NCI-H446 (cell line): ENCODE measurements around the gene ARHGEF10L.
A peak's percentile ranks its signal among the peaks of the same experiment; 100 is the strongest.

ENCODE experiments used
- DNase-seq, 2 experiments: peaks; one replicate each; lab custom pipeline; 2025; lab: John Stamatoyannopoulos, UW

Gene ARHGEF10L

GRCh38 chr1:17632541-17633184 is 93.2 kb downstream of the ARHGEF10L start:
- no peak for DNase-seq

DNA sequence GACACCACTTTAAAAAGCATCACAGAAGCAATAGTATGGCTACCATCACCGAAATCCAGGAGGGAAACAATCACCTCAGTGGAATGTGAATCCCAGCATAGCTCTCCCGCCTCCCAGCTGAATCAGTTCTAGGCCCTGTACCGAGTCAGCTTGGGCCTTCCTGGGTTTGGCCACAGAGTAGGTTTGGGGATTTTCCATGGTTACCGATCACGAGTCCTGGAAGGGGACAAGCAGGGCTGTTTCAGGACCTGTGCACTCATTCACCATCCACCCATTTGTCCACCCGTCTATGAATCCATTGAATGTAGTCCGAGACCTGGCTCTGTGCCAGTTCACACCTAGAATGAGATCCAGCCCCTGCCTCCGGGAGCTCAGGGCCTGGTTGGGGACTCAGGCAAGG is 94.2 kb downstream of the ARHGEF10L start:
- no peak for DNase-seq

- DNase-seq = no peak
These were observed 95.8 kb downstream of the ARHGEF10L start for GRCh38 chr1:17635276-17635675.

GRCh38 chr1:17635811-17636210 is 96.3 kb downstream of the ARHGEF10L start:
- DNase-seq = no peak

GRCh38 chr1:17636612-17637011 is 97.1 kb downstream of the ARHGEF10L start:
- no peak for DNase-seq

- DNase-seq = no peak
These were observed 97.6 kb downstream of the ARHGEF10L start for GRCh38 chr1:17637055-17637454.

- DNase-seq = no peak
These were observed 100.3 kb downstream of the ARHGEF10L start for GRCh38 chr1:17639703-17640340.

DNA sequence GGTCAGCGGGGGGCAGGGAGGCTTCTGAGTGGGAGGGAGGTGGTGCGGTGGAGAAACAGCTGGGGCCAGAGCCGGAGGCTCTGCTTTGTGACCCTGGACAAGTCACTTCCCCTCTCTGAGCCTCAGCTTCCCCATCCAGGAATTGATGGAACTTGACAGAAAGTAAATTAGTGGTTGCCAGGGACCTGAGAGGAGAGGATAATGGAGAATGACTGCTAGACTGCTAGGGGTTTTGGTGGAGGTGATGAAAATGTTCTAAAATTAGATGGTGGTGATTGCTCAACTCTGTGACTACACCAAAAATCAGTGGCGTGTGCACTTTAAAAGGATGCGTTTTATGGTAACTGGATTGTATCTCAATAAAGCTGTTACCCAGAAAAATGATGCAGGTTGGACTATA is 100.9 kb downstream of the ARHGEF10L start:
- no peak for DNase-seq

- no peak for DNase-seq
These were observed 101.5 kb downstream of the ARHGEF10L start for GRCh38 chr1:17640975-17641374.

DNA sequence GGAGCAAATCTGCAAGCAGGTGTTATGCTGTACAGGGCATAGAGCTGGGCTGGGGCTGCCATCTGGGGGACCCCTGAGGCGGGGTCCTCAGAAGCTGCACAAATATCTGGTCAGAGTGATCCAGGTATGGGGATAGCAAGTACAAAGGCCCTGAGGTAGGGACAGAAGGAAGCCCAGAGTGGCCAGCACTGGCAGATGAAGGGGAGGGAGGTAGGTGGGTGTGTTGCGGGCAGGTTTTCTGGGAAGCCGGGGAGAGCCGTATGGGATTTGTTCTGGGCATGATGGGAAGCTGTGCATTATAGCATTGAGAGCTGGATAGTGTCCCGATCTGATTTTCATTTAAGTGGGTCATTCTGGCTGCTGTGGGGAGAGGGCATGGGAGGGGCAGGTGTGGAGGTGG is 102.7 kb downstream of the ARHGEF10L start:
- no peak for DNase-seq

GRCh38 chr1:17642943-17643342 is 103.4 kb downstream of the ARHGEF10L start:
- no peak for DNase-seq

GRCh38 chr1:17643861-17644703 is 104.6 kb downstream of the ARHGEF10L start:
- no peak for DNase-seq

DNA sequence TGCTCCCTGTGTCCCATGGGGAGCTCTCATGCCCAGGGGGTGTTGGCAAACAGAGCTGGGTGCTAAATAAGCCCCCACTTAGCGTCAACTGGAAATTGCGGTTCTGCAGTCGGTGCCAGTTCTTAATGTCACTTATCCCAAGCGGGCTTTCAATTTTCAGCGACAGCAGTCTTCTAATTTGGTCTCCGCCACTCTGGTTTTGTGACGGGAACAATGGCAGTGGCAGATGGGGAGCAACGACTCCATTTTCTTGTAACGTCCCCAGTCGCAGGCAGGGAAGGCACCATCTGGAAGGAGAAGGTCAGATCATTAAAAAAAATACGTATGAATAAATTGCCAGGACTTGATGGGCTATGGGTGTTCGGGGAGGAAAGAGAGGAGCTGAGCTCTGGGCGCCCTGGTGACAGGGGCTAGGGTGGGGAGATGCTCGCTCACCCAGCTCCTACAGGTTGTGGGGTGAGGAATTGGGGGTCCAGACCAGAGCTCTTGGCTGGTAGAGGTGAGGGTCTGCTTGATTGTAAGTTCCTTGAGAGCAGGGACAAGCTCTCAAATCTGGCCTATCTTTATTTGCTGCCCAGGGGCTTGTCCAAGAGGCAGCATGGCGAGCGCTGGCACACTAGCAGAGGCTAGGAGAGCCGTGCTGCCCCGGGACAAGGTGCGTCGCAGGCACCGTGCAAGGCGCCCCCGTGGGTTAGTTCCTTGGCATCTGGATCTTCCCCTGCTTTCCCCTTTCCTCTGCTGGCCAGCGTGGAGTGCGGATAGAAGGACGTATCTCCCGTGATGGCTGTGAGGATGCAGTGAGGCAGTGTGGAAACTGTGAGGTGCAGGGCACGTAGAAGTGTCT is 105.8 kb downstream of the ARHGEF10L start:
- DNase-seq = peak in 1 of 2 experiments; percentile 8

GRCh38 chr1:17646444-17647280 is 107.2 kb downstream of the ARHGEF10L start:
- DNase-seq = no peak

GRCh38 chr1:17648457-17649145 is 109.1 kb downstream of the ARHGEF10L start:
- no peak for DNase-seq

- no peak for DNase-seq
These were observed 110.0 kb downstream of the ARHGEF10L start for GRCh38 chr1:17649371-17650106.

DNA sequence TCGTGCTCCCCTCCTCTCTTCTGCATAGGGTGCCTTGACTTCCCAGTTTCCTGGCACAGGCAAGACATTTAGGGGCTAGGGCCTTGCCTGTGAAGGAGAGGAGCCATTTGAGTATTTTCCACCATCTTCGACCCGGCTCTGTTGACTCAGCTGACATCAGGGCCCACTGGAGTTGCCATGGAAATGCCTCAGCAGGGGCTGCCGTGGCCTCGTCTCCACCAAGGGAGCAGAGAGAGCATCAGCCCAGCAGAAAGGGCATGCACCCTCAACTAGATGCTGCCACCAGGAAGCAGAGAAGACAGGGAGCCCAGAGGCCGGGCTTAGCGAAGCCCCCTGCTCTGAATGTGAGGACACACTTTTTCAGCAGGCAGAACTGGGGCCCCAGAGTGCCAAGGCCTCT is 113.8 kb downstream of the ARHGEF10L start:
- no peak for DNase-seq

DNA sequence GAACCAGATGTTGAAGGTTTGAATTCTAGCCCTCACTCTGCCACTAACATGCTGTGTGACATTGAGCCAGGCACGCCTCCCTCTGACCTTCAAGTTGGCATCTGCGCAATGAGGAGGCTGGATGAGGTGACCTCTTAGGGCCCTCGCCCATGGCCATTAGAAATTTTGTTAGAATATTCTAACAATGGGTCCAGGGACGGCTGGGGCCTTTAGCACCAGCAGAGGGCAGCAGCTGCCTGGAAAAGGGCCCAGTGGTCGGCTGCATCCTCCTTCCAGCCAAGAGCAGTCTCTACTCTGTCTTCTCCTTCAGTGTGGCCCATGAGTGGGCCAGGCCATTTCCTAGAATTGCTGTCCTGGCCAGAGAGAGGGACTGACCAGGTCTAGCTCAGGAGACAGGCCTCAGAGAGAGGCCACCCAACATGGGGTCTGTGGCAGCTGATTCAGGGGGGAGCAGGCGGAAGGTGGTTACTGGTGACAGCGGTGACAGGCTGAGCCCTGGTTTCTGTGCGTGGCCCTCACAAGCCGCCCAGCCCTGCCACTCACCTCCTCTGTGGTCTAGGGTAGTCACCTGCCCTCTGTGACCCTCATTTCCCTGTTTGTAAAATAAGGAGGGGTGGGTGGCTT is 114.3 kb downstream of the ARHGEF10L start:
- peak; percentile 28 to 78 for DNase-seq

- DNase-seq = peak; percentile 14 to 60
These were observed 115.0 kb downstream of the ARHGEF10L start for GRCh38 chr1:17654519-17654918.
